CD4-positive, alpha-beta T cell treated with Interleukin-17A for 4 hours (primary cell): Measurements from ENCODE around the gene HPN.

Experiments used
- DNase-seq: peaks from one replicate; pipeline ENCODE4 v3.0.0-alpha.2; 2020; ENCODE audit warnings: mixed read lengths

The HPN gene

GRCh38 chr19:35065574-35065973 is 24.1 kb downstream of the HPN start:
- no peak for DNase-seq

- DNase-seq, result no peak
These were observed 24.6 kb downstream of the HPN start for GRCh38 chr19:35066121-35066520.

GRCh38 chr19:35066691-35067563 is 25.4 kb downstream of the HPN start:
- peak; percentile 95 for DNase-seq

GRCh38 chr19:35068941-35069634 is 27.6 kb downstream of the HPN start:
- DNase-seq, result no peak

GRCh38 chr19:35069696-35070095 is 28.2 kb downstream of the HPN start:
- DNase-seq, result no peak

GRCh38 chr19:35070471-35070870 is 28.9 kb downstream of the HPN start:
- no peak for DNase-seq

- DNase-seq, result no peak
These were observed 32.0 kb downstream of the HPN start for GRCh38 chr19:35073516-35073915.

- no peak for DNase-seq
These were observed 32.4 kb downstream of the HPN start for GRCh38 chr19:35073941-35074340.

GRCh38 chr19:35074426-35075201 is 33.1 kb downstream of the HPN start:
- DNase-seq, result no peak

- DNase-seq, result no peak
These were observed 33.9 kb downstream of the HPN start for GRCh38 chr19:35075202-35076025.

- no peak for DNase-seq
These were observed 34.5 kb downstream of the HPN start for GRCh38 chr19:35076026-35076370.

GRCh38 chr19:35076657-35077056 is 35.1 kb downstream of the HPN start:
- no peak for DNase-seq

- DNase-seq, result no peak
These were observed 36.1 kb downstream of the HPN start for GRCh38 chr19:35077411-35078223.

- DNase-seq, result no peak
These were observed 38.3 kb downstream of the HPN start for GRCh38 chr19:35079826-35080225.

- DNase-seq, result no peak
These were observed 39.2 kb downstream of the HPN start for GRCh38 chr19:35080613-35081170.

GRCh38 chr19:35081201-35081600 is 39.7 kb downstream of the HPN start:
- DNase-seq, result no peak

- DNase-seq, result no peak
These were observed 42.4 kb downstream of the HPN start for GRCh38 chr19:35083691-35084508.

- no peak for DNase-seq
These were observed 42.9 kb downstream of the HPN start for GRCh38 chr19:35084509-35084762.

- DNase-seq, result no peak
These were observed 44.4 kb downstream of the HPN start for GRCh38 chr19:35085947-35086346.

GRCh38 chr19:35086455-35086854 is 44.9 kb downstream of the HPN start:
- DNase-seq, result no peak

- no peak for DNase-seq
These were observed 45.9 kb downstream of the HPN start for GRCh38 chr19:35087393-35087792.
